HG03039 (cell line): Measurements from ENCODE around the gene ANO4.
"Not testable (repeated sequence)": the region's sequence is repeated elsewhere in the genome, so short reads cannot be mapped to it uniquely, and the experiment has no call there.

Experiments used
- ATAC-seq: cut with Tn5 transposase; IDR thresholded peaks from one replicate; pipeline ENCODE4 v1.9.1; 2021; ENCODE audit warnings: mild to moderate bottlenecking, moderate library complexity; ENCODE audit not compliant: unreplicated experiment

Gene ANO4

GRCh38 chr12:100868487-100868886, 73.9 kb downstream of the ANO4 start:
- ATAC-seq, result no peak

GRCh38 chr12:100871195-100871734, 76.7 kb downstream of the ANO4 start:
- no peak for ATAC-seq

- no peak for ATAC-seq
Measured at GRCh38 chr12:100875156-100875555, 80.6 kb downstream of the ANO4 start.

- ATAC-seq, result no peak
Measured at GRCh38 chr12:100875771-100876170, 81.2 kb downstream of the ANO4 start.

- ATAC-seq, result no peak
Measured at GRCh38 chr12:100877776-100878175, 83.2 kb downstream of the ANO4 start.

- ATAC-seq, result no peak
Measured at GRCh38 chr12:100895192-100895591, 100.6 kb downstream of the ANO4 start.

GRCh38 chr12:100896192-100896591, 101.6 kb downstream of the ANO4 start:
- ATAC-seq, result no peak

- ATAC-seq, result no peak
Measured at GRCh38 chr12:100897240-100897639, 102.7 kb downstream of the ANO4 start.

- ATAC-seq, result no peak
Measured at GRCh38 chr12:100899301-100899700, 104.7 kb downstream of the ANO4 start.

- ATAC-seq, result no peak
Measured at GRCh38 chr12:100900808-100901207, 106.2 kb downstream of the ANO4 start.

GRCh38 chr12:100901266-100901665, 106.7 kb downstream of the ANO4 start:
- ATAC-seq, result no peak

GRCh38 chr12:100904270-100904669, 109.7 kb downstream of the ANO4 start:
- ATAC-seq, result no peak

GRCh38 chr12:100908501-100908900, 113.9 kb downstream of the ANO4 start:
- no peak for ATAC-seq

GRCh38 chr12:100913872-100914592, 119.5 kb downstream of the ANO4 start:
- ATAC-seq, result no peak

GRCh38 chr12:100919116-100919515, 124.5 kb downstream of the ANO4 start:
- no peak for ATAC-seq

GRCh38 chr12:100920493-100920892, 125.9 kb downstream of the ANO4 start:
- no peak for ATAC-seq

GRCh38 chr12:100926669-100927248, 132.2 kb downstream of the ANO4 start:
- ATAC-seq, result no peak

GRCh38 chr12:100927826-100928225, 133.2 kb downstream of the ANO4 start:
- ATAC-seq, result no peak

GRCh38 chr12:100932571-100932970, 138.0 kb downstream of the ANO4 start:
- no peak for ATAC-seq

- not testable (repeated sequence) for ATAC-seq
Measured at GRCh38 chr12:100933531-100933930, 139.0 kb downstream of the ANO4 start.

- ATAC-seq, result no peak
Measured at GRCh38 chr12:100935929-100936328, 141.4 kb downstream of the ANO4 start.

- no peak for ATAC-seq
Measured at GRCh38 chr12:100936661-100937060, 142.1 kb downstream of the ANO4 start.
